HG03571 (cell line): ENCODE measurements around the gene DIP2C.
"Not testable (repeated sequence)": the region's sequence is repeated elsewhere in the genome, so short reads cannot be mapped to it uniquely, and the experiment has no call there.

Experiments
- ATAC-seq: cut with Tn5 transposase; IDR thresholded peaks from one replicate; pipeline ENCODE4 v1.9.1; 2021; ENCODE audit not compliant: unreplicated experiment

DIP2C gene

GRCh38 chr10:614139-614711, 75.2 kb downstream of the DIP2C start:
- ATAC-seq: no peak

DNA sequence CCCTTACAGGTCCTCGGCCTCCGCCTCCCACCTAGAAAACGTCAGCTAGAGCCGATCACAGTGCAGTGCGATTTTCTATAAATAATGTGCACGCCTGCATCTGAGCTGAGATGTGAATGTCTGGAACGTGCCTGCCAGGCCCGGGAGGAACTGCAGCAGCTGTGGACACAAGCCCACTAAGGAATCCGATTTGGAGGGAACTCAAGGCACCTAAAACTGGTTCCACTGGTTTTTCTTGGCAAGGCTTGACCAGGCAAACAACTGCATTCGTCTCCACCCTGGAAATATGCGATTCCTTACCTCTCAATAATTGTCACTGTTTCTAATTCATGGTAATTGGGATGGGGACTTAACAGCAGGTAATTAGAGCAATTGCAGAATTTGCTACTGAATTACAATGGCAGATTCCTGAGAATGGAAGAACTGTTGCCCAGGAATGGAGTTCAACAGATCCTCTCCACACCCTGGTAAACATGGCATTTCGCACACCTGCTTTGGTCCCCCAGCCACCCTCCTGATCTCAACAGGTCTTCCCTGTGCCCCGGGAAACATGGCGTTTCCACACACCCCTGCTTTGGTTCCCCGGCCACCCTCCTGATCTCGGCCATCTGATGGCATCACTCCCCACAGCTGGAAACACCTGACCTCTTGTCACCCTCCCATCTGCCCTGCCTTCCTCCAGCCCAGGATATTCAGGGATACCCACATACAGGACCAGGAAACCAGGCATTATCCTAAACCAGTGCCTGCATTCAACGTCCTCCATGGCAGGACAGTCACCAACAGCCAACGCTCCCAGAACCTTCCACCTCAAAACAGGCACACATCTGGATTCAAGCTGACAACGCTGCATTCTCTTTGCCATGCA, 76.0 kb downstream of the DIP2C start:
- ATAC-seq: no peak

- no peak for ATAC-seq
Measured at GRCh38 chr10:612696-613095, 76.8 kb downstream of the DIP2C start.

GRCh38 chr10:610642-611305, 78.7 kb downstream of the DIP2C start:
- ATAC-seq: not testable (repeated sequence)

GRCh38 chr10:609868-610545, 79.5 kb downstream of the DIP2C start:
- ATAC-seq: no peak

DNA sequence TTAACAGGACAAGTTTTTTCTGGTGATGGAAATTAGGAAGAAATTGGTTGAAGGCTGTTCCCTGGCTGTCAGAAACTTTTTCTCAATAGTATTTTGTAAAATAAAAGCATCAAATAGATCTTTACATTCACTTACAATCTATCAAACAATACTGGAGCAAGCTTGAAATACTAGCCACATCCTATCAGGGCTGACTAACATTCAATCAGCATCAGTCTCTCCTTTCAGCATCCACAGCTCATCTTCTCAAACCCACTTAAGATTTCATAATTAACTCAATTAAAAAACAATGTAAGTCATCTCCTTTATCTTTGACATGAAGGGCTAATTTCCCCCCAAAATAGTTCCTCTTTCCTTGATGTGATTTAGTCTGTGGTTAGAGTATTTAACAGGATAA, 80.2 kb downstream of the DIP2C start:
- ATAC-seq: no peak

DNA sequence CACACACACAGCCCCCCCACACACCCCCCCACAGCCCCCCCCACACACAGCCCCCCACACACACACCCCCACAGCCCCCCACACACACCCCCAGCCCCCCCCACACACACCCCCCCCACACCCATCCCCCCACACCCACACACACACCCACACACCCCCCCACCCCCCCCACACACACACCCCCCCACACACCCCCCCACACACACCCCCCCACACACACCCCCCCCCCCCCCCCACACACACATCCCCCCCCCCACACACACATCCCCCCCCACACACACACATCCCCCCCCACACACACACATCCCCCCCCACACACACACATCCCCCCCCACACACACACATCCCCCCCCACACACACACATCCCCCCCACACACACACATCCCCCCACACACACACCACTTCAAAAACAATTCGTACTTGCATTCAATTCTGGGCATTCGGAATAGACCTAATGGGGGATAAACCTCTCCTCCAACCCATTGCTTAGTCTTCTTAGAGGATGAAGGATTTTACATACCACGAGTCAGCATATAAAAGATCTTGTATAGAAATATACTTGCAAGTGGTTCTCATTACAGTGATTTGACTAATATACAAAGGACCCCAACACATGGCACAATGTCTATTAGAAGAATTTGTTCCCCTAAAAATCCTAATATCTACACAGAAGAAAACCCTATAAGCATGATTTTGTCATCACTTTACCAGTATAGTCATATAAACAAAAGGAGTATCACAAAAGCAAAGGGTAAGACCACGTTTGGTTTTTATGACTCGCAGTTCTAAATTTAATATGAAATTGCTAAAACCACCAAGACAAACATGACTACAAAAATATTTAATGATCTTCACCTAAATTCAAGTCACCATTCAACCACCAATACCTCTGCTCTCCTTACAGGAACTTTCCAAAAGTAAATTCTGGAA, 80.9 kb downstream of the DIP2C start:
- ATAC-seq: no peak

- no peak for ATAC-seq
Measured at GRCh38 chr10:607545-608185, 81.8 kb downstream of the DIP2C start.

DNA sequence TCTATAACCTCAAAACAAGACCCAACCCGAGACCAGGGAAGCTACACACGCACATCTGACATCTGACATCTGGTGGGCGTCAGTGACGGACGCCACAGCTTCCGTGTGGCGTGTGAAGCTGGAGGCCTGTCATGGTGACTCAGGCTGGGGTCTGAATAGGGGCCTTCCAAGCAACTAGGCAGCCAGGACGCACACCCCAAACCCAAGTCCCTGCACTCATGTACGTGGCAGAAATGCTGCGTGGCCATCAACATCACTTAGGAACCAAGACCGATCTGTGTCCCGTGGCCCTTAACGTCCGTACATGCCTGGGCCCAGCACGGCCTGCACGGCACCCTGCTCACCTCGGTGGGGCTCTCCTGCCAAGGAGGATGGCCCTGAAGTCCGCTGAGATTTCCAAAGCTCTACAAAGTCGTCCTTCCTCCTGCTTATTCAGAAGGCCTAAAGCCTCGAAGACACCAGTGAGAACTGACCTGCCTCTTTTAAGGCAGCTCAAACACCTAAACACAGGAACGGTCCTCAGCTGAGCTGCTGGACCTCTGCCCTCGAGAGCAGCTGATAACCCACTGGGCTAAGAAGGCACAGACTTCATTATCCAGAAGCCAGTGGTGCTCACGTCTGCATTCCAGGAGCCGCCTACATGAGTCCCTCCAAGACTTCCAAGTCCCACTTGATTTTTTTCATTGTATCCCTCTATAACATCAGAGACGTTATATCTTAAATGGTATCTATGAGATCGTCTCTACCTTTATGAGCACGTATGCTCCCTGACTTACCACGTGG, 82.5 kb downstream of the DIP2C start:
- ATAC-seq: no peak

GRCh38 chr10:605632-606325, 83.7 kb downstream of the DIP2C start:
- ATAC-seq: no peak

- no peak for ATAC-seq
Measured at GRCh38 chr10:604716-605631, 84.5 kb downstream of the DIP2C start.

GRCh38 chr10:603745-604144, 85.7 kb downstream of the DIP2C start:
- ATAC-seq: no peak

GRCh38 chr10:602391-603005, 87.0 kb downstream of the DIP2C start:
- ATAC-seq: no peak

GRCh38 chr10:601660-601963, 87.9 kb downstream of the DIP2C start:
- no peak for ATAC-seq

DNA sequence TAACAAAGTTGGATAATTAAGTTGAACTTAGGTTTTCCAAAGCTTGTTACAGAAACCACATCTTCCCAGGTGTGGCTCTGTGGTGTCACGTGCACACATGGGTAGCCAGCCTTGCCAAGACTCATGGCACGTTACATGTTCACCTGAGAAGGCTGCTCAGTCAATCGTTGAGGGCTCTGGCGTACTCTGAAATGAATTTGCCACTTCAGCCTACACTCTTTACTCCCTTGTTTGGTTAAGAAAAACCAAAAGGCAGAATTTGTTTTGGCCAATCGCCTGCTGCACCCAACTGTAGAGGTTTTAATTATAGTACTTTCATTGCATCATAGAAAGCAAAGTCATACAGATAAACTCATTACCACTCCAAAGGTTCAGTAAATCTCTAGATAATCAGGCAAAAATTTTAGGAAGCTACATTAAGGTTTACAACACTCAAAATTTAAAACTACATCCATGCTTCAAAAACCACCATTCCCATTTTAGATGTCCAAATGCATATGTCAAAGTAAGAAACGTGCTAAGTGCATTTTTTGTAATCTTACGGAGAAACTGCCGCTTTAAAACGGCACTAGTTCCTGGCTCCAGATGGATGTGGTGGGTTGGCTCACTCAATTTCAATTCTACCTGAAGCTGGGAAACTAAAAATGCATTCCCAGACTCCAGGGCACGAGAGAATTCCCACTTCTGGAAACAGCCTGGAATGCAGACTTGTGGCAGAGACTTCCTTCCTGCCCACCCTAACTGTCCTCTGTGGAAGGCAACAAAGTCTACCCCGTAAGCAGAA, 88.4 kb downstream of the DIP2C start:
- ATAC-seq: no peak

GRCh38 chr10:600234-600633, 89.2 kb downstream of the DIP2C start:
- ATAC-seq: no peak

- no peak for ATAC-seq
Measured at GRCh38 chr10:599767-600166, 89.7 kb downstream of the DIP2C start.
